Pancreas (tissue), 10 donors: ENCODE results near the gene ARHGAP4. TPM values are rescaled to one million over a fixed set of nuclear protein-coding genes. Genes with fewer than 3 reads are reported as not detected.

Experiments used
- ATAC-seq, 4 donors: fragments of 200-7000 bp; cut with Tn5 transposase; one replicate each; pipeline versions ENCODE4 v1.8.0 to v1.9.1; 2020; ENCODE audit warnings: mild to moderate bottlenecking in 4 of 4, moderate library complexity in 4 of 4
- DNase-seq, 6 donors: peaks; one replicate each; pipeline ENCODE4 v3.0.0-alpha.2; 2020
- FAIRE-seq: peaks from 2 replicates; lab custom pipeline; 2012; peaks lifted over from hg19 to GRCh38; lab: Jason Lieb, UNC
- H3K27ac ChIP-seq, 4 donors: fragments of 200-600 bp; sonication (generic); 1 replicate in 3 of 4; 2 replicates in 1 of 4; pipeline versions ENCODE4 v1.5.0 to v1.8.0; 2020
- H3K27me3 ChIP-seq, 4 donors: fragments of 200-600 bp; one replicate each; pipeline ENCODE4 v1.8.0; 2021
- H3K36me3 ChIP-seq, 3 donors: fragments of 200-600 bp; sonication (generic) in 1 of 3; one replicate each; pipeline versions ENCODE4 v1.5.0 to v1.8.0; 2020 to 2021
- H3K4me1 ChIP-seq, 3 donors: fragments of 200-600 bp; one replicate each; pipeline ENCODE4 v1.8.0; 2021
- H3K4me3 ChIP-seq, 4 donors: fragments of 200-600 bp; sonication (generic) in 2 of 4; one replicate each; pipeline versions ENCODE4 v1.5.0 to v1.8.0; 2020 to 2021
- H3K9me3 ChIP-seq, 4 donors: fragments of 200-600 bp; one replicate each; pipeline ENCODE4 v1.8.0; 2021
- CTCF ChIP-seq, 4 donors: fragments of 200-600 bp; sonication (generic) in 3 of 4; IDR thresholded peaks; one replicate each; pipeline versions ENCODE4 v1.5.0 to v1.8.0; 2021; ENCODE audit warnings: antibody characterized with exemption in 4 of 4
- WGBS, 2 donors: extraction: QIAGEN DNeasy Blood & Tissue Kit; methylation state at CpG; one replicate each; pipeline ENCODE4 v1.1.7; 2013; 5-methylcytosine and 5-hydroxymethylcytosine counted together
- intact Hi-C, 3 donors: fragments of 100-400 bp; cut with DNase I; formaldehyde crosslinking; loops; one replicate each; pipeline versions ENCODE4 v1.11.1 to v1.14.2; 2022
- polyA plus RNA-seq, 2 donors: library from polyadenylated mRNA; stranded (reverse); fragments of 200-250 nt; gene quantifications; one replicate each; pipeline ENCODE4 v1.2.3, GENCODE V29; 2013
- total RNA-seq, 6 donors: library from RNA; stranded (reverse); fragmentation: NEBNext Ultra II Directional in 4 of 6; extraction: Animal tissue kit (Norgen Biotek cat#: 25700) in 4 of 6; gene quantifications; one replicate each; pipeline versions ENCODE4 v1.2.1 to v1.2.4, GENCODE V29; 2021 to 2023
- donor health status: healthy with polysubstance abuse.
- donor health status: DM: no; HTN: no; CAD: no; lungs with moderate emphysema.
- donor health status: DM: no; HTN: no; CAD: no.
- donor health status: control.
- donor health status: control.
- donor health status: Bipolar disorder and iron deficiency.
- donor health status: DM: yes; HTN: yes; CAD: no.
- donor health status: DM: no; HTN: no; CAD: no.
- donor health status: DM: no; HTN: no; CAD: no.
- donor health status: DM: yes; HTN: yes; CAD: no.

ARHGAP4 gene
- total and polyA plus RNA-seq, 8 donors, result 1.9 to 71.7 (median 10.1) TPM

DNA sequence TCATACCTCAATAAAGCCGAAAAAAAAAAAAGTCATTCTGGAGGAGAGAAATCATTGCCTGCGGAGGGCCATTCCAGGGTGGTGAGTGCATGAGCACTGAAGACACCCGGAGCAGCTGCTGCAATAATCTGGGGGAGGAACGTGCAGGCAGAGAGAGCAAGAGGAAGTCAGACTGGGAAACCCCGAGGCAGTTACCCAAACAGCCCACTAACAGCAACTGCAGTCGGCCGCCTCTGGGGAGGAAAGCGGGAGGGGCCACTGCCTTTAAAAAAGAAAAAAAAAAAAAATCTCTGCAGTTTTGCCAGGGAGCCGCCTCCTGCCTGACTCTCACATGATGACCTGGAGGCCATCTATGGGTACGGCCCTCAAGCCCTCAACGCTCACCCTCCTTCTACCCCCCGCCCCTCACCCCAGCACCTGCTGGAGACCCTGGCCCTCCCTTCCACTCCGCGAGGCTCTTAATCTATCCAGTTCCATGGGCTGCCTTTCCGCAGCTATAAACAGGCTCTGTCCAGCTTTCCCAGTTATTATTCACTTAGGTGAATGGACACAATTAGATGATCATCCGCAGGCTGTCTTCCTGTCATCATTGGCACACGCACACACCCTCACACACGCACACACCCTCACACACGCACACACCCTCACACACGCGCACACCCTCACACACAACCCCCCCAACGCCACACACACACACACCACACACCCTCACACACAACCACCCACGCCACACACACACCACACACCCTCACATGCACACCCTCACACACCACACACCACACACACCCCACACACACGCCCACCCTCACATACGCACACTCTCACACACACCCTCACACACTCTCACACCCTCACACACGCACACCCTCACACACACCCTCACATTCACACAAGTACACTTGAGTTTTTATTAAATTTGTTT is 25.0 kb downstream of the ARHGAP4 start:
- ATAC-seq (peak in 3 of 4 donors; percentile 53 to 77 (median 73)), DNase-seq (peak in 2 of 6 donors; percentile 28 to 50), FAIRE-seq (no peak)
- Histone ChIP-seq H3K27me3 (peaks cover 0 to 10% (median 0%) of the 10 kb centered on the region in 4 donors), H3K9me3 (no peaks in the 10 kb centered on the region), H3K4me1 (no peaks in the 10 kb centered on the region), H3K4me3 (no peak overlapping the region), H3K36me3 (no peaks in the 10 kb centered on the region), H3K27ac (no peak overlapping the region)
- no peak for TF ChIP-seq CTCF (IDR thresholded peaks at IDR 0.05)
- WGBS, 2 donors, result 32 to 52% methylated on average over 26 of the region's 26 CpGs
- intact Hi-C loops, result no loop called here

GRCh38 chrX:153897899-153898298 is 28.2 kb downstream of the ARHGAP4 start:
- H3K4me3 ChIP-seq, result no peak overlapping the region
- no peaks in the 10 kb centered on the region for H3K4me1 ChIP-seq
- no peaks in the 10 kb centered on the region for H3K36me3 ChIP-seq
- FAIRE-seq (no peak), DNase-seq (no peak), ATAC-seq (no peak)
- peaks cover 0 to 13% (median 3%) of the 10 kb centered on the region in 4 donors for H3K27me3 ChIP-seq
- intact Hi-C loops, result no loop called here
- H3K27ac ChIP-seq, result no peak overlapping the region
- TF ChIP-seq CTCF (IDR thresholded peaks at IDR 0.05), result no peak
- H3K9me3 ChIP-seq, result no peaks in the 10 kb centered on the region

GRCh38 chrX:153889123-153889522 is 36.9 kb downstream of the ARHGAP4 start:
- H3K27ac ChIP-seq, result no peak overlapping the region
- peaks cover 2 to 21% (median 14%) of the 10 kb centered on the region in 4 donors for H3K27me3 ChIP-seq
- ATAC-seq, result no peak
- TF ChIP-seq CTCF (IDR thresholded peaks at IDR 0.05), result no peak
- H3K4me1 ChIP-seq, result no peaks in the 10 kb centered on the region
- DNase-seq, result no peak
- no peaks in the 10 kb centered on the region for H3K9me3 ChIP-seq
- intact Hi-C loops, result no loop called here
- 78 to 89% methylated on average over 6 of the region's 6 CpGs for WGBS, 2 donors
- no peaks in the 10 kb centered on the region for H3K36me3 ChIP-seq
- H3K4me3 ChIP-seq, result no peak overlapping the region
- no peak for FAIRE-seq

DNA sequence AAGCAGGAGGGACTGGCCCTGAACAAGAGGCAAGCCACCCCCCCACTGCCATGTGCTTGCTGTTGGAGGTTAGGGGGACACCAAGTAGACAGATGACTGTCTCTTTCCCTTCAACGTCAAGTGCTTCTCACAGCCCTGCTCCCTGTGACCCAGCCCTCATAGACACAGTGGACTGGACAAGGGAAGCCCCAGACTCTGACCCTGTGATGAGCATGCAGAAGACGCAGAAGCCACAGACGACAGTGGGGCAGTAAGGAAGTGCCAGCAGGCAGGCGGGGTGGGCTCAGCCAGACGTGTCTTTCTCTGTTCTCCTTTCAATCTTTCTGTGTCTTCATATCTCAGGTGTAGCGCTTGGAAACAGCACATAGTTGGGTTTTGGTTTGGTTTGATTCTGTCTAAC is 37.7 kb downstream of the ARHGAP4 start:
- intact Hi-C loops, result no loop called here
- TF ChIP-seq CTCF (IDR thresholded peaks at IDR 0.05), result no peak
- Histone ChIP-seq H3K4me3 (no peak overlapping the region), H3K27ac (no peak overlapping the region), H3K4me1 (no peaks in the 10 kb centered on the region), H3K27me3 (peaks cover 0 to 29% (median 14%) of the 10 kb centered on the region in 4 donors), H3K36me3 (no peaks in the 10 kb centered on the region), H3K9me3 (no peaks in the 10 kb centered on the region)
- FAIRE-seq, result no peak
- no peak for ATAC-seq
- 49 to 61% methylated on average over 6 of the region's 6 CpGs for WGBS, 2 donors
- DNase-seq, result no peak

GRCh38 chrX:153887385-153887784 is 38.7 kb downstream of the ARHGAP4 start:
- intact Hi-C loops, result no loop called here
- H3K9me3 ChIP-seq, result no peaks in the 10 kb centered on the region
- no peak for DNase-seq
- no peak for FAIRE-seq
- TF ChIP-seq CTCF (IDR thresholded peaks at IDR 0.05), result no peak
- H3K4me3 ChIP-seq, result no peak overlapping the region
- WGBS, 2 donors, result 62 to 67% methylated on average over 8 of the region's 8 CpGs
- ATAC-seq, result no peak
- no peak overlapping the region for H3K27ac ChIP-seq
- peaks cover 0 to 32% (median 14%) of the 10 kb centered on the region in 4 donors for H3K27me3 ChIP-seq
- H3K4me1 ChIP-seq, result no peaks in the 10 kb centered on the region
- no peaks in the 10 kb centered on the region for H3K36me3 ChIP-seq
